ENCODE results near the gene CPA2.

The CPA2 gene

DNA sequence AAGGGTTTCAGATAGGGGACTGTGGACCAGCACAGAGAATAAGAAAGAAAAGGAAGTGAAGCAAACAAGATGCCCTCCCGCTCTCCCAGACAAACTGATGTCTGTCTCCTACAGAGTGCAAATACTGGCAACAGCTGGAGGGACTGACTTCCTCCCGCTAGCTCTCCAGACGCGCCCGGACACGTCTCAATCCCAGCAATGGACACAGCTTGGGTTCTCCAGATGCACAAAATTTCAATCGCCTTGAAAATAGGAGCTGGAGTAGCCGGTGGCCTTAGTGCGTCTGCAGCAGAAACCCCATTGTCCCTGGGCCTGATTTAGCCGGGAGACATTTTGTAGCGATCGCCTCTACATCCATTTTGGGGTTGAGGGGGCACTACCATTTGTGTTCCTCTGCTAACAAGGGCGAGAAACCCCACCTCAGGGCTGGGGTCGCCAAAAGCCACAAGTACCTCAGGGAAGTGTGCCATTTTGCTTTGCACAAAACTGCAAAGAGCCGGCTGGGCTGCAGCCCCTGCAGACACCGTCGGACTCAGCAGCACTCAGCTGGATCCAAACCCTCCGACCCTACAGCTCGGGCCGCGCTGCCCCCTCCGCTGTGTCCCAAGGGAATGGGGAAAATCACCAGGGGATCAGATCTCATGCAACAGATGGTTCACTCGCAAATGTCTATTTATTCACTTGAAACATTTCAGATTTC, 5.9 kb downstream of the CPA2 start:
- H3K4me3 ChIP-seq (ENCODE audit: low read depth, low read length) = peak overlapping the region; percentile 44
- peak; percentile 46 for DNase-seq (ENCODE audit: low read depth)
- TF ChIP-seq, protein P1, sequence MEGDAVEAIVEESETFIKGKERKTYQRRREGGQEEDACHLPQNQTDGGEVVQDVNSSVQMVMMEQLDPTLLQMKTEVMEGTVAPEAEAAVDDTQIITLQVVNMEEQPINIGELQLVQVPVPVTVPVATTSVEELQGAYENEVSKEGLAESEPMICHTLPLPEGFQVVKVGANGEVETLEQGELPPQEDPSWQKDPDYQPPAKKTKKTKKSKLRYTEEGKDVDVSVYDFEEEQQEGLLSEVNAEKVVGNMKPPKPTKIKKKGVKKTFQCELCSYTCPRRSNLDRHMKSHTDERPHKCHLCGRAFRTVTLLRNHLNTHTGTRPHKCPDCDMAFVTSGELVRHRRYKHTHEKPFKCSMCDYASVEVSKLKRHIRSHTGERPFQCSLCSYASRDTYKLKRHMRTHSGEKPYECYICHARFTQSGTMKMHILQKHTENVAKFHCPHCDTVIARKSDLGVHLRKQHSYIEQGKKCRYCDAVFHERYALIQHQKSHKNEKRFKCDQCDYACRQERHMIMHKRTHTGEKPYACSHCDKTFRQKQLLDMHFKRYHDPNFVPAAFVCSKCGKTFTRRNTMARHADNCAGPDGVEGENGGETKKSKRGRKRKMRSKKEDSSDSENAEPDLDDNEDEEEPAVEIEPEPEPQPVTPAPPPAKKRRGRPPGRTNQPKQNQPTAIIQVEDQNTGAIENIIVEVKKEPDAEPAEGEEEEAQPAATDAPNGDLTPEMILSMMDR (conservative IDR thresholded peaks at IDR 0.05; ENCODE audit: low read depth, low read length) = no peak

DNA sequence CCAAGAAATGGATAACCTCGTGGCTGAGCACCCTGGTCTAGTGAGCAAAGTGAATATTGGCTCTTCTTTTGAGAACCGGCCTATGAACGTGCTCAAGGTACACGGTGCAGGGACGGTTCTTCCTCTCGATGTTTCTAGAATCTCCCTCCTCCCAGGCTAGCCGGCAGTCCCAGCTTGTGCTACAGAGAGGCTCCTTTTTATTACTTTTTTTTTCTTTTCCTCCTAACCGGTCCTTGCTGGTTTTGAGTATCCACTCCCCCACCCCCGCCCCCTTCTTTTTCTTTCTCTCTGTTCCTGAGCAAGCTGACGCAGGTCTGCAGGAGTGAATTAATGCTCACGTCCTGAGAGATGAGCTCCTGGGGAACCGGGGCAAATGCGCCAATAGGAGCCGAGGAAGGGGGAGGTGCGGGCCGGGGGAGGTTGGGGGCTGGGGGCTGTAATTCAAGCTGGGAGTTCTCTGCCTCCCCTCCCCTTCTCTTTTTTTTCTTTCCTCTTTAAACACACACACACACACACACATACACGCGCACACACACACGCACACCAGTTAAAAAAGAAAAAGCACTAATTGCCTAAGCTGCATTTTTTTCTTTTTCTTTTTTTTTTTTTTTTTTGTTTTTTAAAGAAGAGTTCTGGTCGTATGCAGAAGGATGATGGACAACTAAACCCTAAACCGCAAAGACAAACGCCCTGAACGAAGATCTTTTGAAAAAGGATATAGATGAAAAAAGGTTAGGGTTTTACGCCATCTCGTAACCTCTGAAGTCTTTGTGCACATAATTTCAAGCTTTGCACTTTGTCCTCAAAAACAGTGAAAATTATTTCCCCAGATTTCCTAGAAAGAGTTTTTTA, 6.6 kb downstream of the CPA2 start:
- peak overlapping the region; percentile 44 for H3K4me3 ChIP-seq (ENCODE audit: low read depth, low read length)
- peak; percentile 86 for DNase-seq (ENCODE audit: low read depth)
- TF ChIP-seq, protein P1 (conservative IDR thresholded peaks at IDR 0.05; ENCODE audit: low read depth, low read length) = no peak

DNA sequence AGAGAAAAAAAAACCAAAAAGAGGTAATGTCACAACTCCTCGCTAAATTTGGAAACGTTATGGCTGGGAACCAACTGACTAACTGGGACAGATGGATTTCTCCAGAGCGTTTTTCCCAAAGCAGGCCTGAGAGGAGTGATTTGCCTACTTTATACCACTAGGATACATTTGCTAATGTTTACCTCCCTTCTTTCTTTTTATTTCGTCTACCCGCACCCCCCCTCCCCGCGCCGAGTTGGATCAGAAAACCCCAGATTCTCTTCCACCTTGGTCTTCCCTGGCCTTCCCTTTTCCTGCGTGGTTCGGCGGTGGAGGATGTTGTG, 7.2 kb downstream of the CPA2 start:
- TF ChIP-seq, protein P1 (conservative IDR thresholded peaks at IDR 0.05; ENCODE audit: low read depth, low read length) = peak; percentile 18
- DNase-seq (ENCODE audit: low read depth) = no peak
- no peak overlapping the region for H3K4me3 ChIP-seq (ENCODE audit: low read depth, low read length)

DNA sequence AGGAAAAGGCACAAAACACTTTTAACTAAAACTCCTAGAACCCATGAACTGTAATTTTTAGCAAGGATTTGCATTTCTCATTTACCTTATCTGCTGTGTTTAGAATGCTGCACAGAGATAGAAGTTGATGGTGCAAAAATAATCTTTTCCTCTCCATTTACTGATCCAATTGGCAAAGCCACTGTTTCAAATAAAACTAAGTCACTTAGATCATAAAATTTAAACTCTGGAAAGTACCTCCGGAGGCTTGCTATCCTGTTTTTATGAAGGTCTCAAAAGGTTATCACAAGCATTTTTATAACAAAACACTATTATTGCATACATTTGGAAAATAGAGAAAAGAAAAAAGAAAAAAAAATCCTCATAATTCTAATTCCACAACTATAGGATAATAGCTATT, 7.6 kb downstream of the CPA2 start:
- DNase-seq (ENCODE audit: low read depth) = no peak
- H3K4me3 ChIP-seq (ENCODE audit: low read depth, low read length) = no peak overlapping the region
- TF ChIP-seq, protein P1 (conservative IDR thresholded peaks at IDR 0.05; ENCODE audit: low read depth, low read length) = no peak

DNA sequence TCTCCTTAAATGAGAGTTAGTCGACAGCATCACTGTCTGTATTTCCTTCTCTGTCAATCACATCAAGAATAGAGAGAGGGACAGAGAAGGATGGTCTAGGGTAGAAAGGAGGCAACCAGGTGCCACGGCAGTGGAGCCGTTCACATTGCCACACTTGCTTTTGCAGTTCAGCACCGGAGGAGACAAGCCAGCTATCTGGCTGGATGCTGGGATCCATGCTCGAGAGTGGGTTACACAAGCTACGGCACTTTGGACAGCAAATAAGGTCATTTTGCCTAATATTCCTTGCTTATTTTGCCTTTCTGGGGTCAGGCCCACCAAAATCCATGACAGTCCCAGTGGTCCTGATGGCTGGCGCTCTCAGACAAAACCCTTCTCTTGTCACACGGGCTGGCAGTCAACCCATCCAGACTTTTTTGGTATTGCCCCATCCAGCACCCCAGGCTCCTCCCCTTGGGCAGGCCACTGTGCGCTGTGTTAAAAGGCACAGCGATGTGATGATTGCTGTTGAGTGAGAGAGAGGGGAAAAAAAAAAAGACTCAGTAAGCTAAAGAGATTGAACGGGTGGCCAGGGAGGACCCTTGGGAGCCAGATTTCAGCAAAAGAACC, 8.4 kb downstream of the CPA2 start:
- no peak for DNase-seq (ENCODE audit: low read depth)
- TF ChIP-seq, protein P1 (conservative IDR thresholded peaks at IDR 0.05; ENCODE audit: low read depth, low read length) = no peak
- no peak overlapping the region for H3K4me3 ChIP-seq (ENCODE audit: low read depth, low read length)

DNA sequence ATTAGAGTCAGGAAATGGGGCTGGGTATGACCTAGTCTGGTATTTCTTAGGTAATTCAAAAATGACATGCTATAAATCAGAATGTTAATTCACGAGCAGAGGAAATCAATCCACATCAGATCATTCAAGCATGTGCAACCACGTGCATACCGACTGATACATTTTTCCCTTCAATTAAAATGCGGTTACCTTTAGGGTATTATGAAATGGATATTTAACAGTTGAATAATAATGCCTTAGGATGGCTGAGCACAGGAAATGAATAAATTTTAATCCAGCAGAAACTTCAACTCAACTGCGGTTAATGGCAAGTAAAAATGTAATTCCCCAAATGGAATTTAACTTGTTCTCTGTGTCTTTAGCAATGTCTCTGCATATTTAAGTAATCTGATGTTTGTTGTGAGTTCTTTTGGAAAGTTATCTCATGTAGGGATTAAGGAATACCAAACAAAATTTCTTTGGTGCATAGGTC, 9.2 kb downstream of the CPA2 start:
- no peak overlapping the region for H3K4me3 ChIP-seq (ENCODE audit: low read depth, low read length)
- no peak for DNase-seq (ENCODE audit: low read depth)
- TF ChIP-seq, protein P1 (conservative IDR thresholded peaks at IDR 0.05; ENCODE audit: low read depth, low read length) = no peak
